ENCODE measurements around the gene SUB1. TPM values are rescaled to one million over a fixed set of nuclear protein-coding genes. Genes with fewer than 3 reads are reported as not detected.

The SUB1 gene
- polyA plus RNA-seq, 1 donor from 2014 or later = 1,107 TPM

- Histone ChIP-seq H3K9me2 (ENCODE audit: insufficient read depth, low read length) (no peaks in the 10 kb centered on the region), H3K36me3 (ENCODE audit: insufficient read depth, low read length) (no peaks in the 10 kb centered on the region), H4K20me1 (ENCODE audit: insufficient read depth) (no peaks in the 10 kb centered on the region), H3K9me3 (ENCODE audit: low read length) (no peaks in the 10 kb centered on the region), H3K79me2 (replicated peaks; ENCODE audit: insufficient read depth, low read length) (no peaks in the 10 kb centered on the region), H2AFZ (ENCODE audit: low read depth, low read length) (no peak overlapping the region), H3K27ac (ENCODE audit: low read length) (no peak overlapping the region), H3K4me3 (ENCODE audit: low read length) (no peak overlapping the region), H3K4me2 (ENCODE audit: low read length) (no peak overlapping the region), H3F3A (ENCODE audit: insufficient read depth, low read length, poor library complexity, severe bottlenecking) (no peaks in the 10 kb centered on the region), H3K27me3 (ENCODE audit: insufficient read depth, low read depth, low read length) (no peaks in the 10 kb centered on the region), H3K9ac (ENCODE audit: low read length) (no peak overlapping the region)
- TF ChIP-seq RAD21 (conservative IDR thresholded peaks at IDR 0.05) (no peak), POLR2AphosphoS5 (IDR thresholded peaks at IDR 0.05) (no peak), EP300 (conservative IDR thresholded peaks at IDR 0.05; ENCODE audit: poor library complexity, severe bottlenecking) (no peak), MXI1 (conservative IDR thresholded peaks at IDR 0.05; ENCODE audit: poor library complexity, severe bottlenecking) (no peak), REST (IDR thresholded peaks at IDR 0.05; ENCODE audit: borderline replicate concordance) (no peak), EZH2 (IDR thresholded peaks at IDR 0.05; ENCODE audit: borderline replicate concordance, insufficient read depth, low read length, poor library complexity, severe bottlenecking) (no peak), CTCF (IDR thresholded peaks at IDR 0.05; ENCODE audit: poor library complexity, severe bottlenecking) (no peak), SMC3 (conservative IDR thresholded peaks at IDR 0.05; ENCODE audit: poor library complexity) (no peak), TAF1 (IDR thresholded peaks at IDR 0.05; ENCODE audit: low read depth) (no peak)
Measured at GRCh38 chr5:32562056-32562455, 23.3 kb upstream of the SUB1 start.

GRCh38 chr5:32562843-32563242, 22.5 kb upstream of the SUB1 start:
- Histone ChIP-seq H2AFZ (ENCODE audit: low read depth, low read length) (no peak overlapping the region), H3K9me2 (ENCODE audit: insufficient read depth, low read length) (no peaks in the 10 kb centered on the region), H4K20me1 (ENCODE audit: insufficient read depth) (no peaks in the 10 kb centered on the region), H3K27me3 (ENCODE audit: insufficient read depth, low read depth, low read length) (no peaks in the 10 kb centered on the region), H3K4me3 (ENCODE audit: low read length) (no peak overlapping the region), H3K27ac (ENCODE audit: low read length) (no peak overlapping the region), H3F3A (ENCODE audit: insufficient read depth, low read length, poor library complexity, severe bottlenecking) (no peaks in the 10 kb centered on the region), H3K79me2 (replicated peaks; ENCODE audit: insufficient read depth, low read length) (no peaks in the 10 kb centered on the region), H3K4me2 (ENCODE audit: low read length) (no peak overlapping the region), H3K36me3 (ENCODE audit: insufficient read depth, low read length) (no peaks in the 10 kb centered on the region), H3K9me3 (ENCODE audit: low read length) (no peaks in the 10 kb centered on the region), H3K9ac (ENCODE audit: low read length) (no peak overlapping the region)
- TF ChIP-seq SMC3 (conservative IDR thresholded peaks at IDR 0.05; ENCODE audit: poor library complexity) = no peak
- no peak for TF ChIP-seq RAD21 (conservative IDR thresholded peaks at IDR 0.05)
- no peak for TF ChIP-seq EP300 (conservative IDR thresholded peaks at IDR 0.05; ENCODE audit: poor library complexity, severe bottlenecking)
- no peak for TF ChIP-seq CTCF (IDR thresholded peaks at IDR 0.05; ENCODE audit: poor library complexity, severe bottlenecking)
- TF ChIP-seq MXI1 (conservative IDR thresholded peaks at IDR 0.05; ENCODE audit: poor library complexity, severe bottlenecking) = no peak
- no peak for TF ChIP-seq EZH2 (IDR thresholded peaks at IDR 0.05; ENCODE audit: borderline replicate concordance, insufficient read depth, low read length, poor library complexity, severe bottlenecking)
- TF ChIP-seq TAF1 (IDR thresholded peaks at IDR 0.05; ENCODE audit: low read depth) = no peak
- TF ChIP-seq POLR2AphosphoS5 (IDR thresholded peaks at IDR 0.05) = no peak
- no peak for TF ChIP-seq REST (IDR thresholded peaks at IDR 0.05; ENCODE audit: borderline replicate concordance)
